ENCODE measurements around the gene C11orf86.

DNA sequence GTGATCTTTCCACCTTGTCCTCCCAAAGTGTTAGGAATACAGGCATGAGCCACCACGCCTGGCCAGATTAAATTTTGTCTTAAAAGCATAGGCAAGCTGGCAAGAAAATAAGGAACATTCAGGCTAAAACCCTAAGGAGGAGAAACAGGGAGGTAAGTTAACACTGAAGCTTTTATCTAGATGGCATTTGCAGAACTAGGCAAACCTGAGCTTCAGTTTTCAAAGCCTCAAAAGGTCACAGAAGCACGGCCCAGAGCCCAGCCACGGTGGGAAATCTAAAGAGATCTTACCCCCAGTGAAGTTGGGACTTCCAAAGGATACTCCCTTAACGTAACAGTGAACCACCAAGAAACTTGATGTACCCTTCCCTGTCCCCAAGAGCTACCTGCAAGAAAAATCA lies 45.4 kb upstream of the C11orf86 start:
- TF ChIP-seq, protein P1, sequence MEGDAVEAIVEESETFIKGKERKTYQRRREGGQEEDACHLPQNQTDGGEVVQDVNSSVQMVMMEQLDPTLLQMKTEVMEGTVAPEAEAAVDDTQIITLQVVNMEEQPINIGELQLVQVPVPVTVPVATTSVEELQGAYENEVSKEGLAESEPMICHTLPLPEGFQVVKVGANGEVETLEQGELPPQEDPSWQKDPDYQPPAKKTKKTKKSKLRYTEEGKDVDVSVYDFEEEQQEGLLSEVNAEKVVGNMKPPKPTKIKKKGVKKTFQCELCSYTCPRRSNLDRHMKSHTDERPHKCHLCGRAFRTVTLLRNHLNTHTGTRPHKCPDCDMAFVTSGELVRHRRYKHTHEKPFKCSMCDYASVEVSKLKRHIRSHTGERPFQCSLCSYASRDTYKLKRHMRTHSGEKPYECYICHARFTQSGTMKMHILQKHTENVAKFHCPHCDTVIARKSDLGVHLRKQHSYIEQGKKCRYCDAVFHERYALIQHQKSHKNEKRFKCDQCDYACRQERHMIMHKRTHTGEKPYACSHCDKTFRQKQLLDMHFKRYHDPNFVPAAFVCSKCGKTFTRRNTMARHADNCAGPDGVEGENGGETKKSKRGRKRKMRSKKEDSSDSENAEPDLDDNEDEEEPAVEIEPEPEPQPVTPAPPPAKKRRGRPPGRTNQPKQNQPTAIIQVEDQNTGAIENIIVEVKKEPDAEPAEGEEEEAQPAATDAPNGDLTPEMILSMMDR (IDR thresholded peaks at IDR 0.05): no peak
- no peak for TF ChIP-seq POLR2A (IDR thresholded peaks at IDR 0.05)

All from vagina (tissue), 2 donors.